ENCODE results near the gene TRIM24. TPM values are rescaled to one million over a fixed set of nuclear protein-coding genes. Genes with fewer than 3 reads are reported as not detected.

TRIM24 gene
- total RNA-seq, 2 donors from 2014 or later: 16.2 to 18.1 TPM

DNA sequence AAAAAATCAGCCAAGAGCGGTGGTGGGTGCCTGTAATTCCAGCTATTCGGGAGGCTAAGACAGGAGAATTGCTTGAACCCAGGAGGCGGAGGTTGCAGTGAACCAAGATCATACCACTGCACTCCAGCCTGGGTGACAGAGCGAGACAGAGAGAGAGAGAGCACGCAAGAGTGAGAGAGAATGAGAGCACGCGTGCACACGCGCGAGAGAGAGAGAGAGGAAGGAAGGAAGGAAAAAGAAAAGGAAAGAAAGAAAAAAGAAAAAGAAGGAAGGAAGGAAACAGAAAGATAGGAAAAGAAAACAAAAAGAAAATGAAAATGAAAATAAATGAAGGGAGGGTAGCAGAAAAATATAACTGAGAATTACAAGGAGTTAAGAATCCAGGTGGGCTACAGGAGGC lies 158.4 kb downstream of the TRIM24 start:
- Mint-ChIP-seq H3K36me3 (ENCODE audit: insufficient read depth in 2 of 2) (no peaks in the 10 kb centered on the region), H3K4me3 (no peak overlapping the region), H3K27ac (peak overlapping the region; percentile 26), H3K4me1 (ENCODE audit: low read depth) (peaks cover 7% of the 10 kb centered on the region), H3K27me3 (ENCODE audit: low read depth) (no peaks in the 10 kb centered on the region), H3K9me3 (no peaks in the 10 kb centered on the region)
- no peak for ATAC-seq (replicated peaks in 1 of 2)
- DNase-seq: no peak

DNA sequence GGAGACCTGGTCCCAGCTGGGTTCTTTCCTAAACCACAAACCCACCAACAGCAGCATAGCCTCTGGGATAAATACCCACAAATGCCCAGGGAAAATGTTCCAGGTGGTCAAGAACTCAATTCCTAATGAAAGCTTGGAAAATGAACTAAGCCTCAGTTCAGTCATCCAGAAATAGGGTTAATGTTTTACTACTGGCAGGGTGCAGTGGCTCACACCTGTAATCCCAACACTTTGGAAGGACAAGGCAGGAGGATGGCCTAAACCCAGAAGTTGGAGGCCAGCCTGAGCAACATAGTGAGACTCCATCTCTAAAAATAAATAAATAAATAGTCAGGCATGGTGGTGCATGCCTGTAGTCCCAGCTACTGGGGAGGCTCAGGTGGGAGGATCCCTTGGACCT lies 158.9 kb downstream of the TRIM24 start:
- H3K4me1 Mint-ChIP-seq (ENCODE audit: low read depth): peaks cover 7% of the 10 kb centered on the region
- no peak overlapping the region for H3K4me3 Mint-ChIP-seq
- ATAC-seq (replicated peaks in 1 of 2) (no peak), DNase-seq (no peak)
- H3K27ac Mint-ChIP-seq: no peak overlapping the region
- no peaks in the 10 kb centered on the region for H3K36me3 Mint-ChIP-seq (ENCODE audit: insufficient read depth in 2 of 2)
- no peaks in the 10 kb centered on the region for H3K9me3 Mint-ChIP-seq
- no peaks in the 10 kb centered on the region for H3K27me3 Mint-ChIP-seq (ENCODE audit: low read depth)

DNA sequence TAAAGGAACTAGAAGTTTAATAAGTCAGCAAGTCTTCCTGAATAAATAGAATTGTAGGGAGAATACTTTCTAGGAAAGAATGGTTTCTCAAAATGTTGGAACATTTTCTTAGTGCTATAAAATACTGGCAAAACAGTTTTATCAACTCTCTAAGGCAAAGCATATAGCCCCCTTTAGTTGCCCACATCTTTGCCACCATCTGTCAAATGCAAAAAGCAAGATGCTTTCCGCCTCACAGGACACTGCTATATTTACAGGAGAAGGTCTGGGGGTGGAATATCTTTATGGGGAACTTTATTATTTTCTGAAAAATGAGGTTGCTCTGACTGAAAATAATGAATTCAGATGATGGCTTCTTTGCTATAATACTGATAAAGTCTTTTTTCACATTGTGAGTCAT lies 162.8 kb downstream of the TRIM24 start:
- H3K4me1 Mint-ChIP-seq (ENCODE audit: low read depth): peaks cover 38% of the 10 kb centered on the region
- no peak overlapping the region for H3K27ac Mint-ChIP-seq
- no peaks in the 10 kb centered on the region for H3K36me3 Mint-ChIP-seq (ENCODE audit: insufficient read depth in 2 of 2)
- no peaks in the 10 kb centered on the region for H3K9me3 Mint-ChIP-seq
- no peak overlapping the region for H3K4me3 Mint-ChIP-seq
- DNase-seq: no peak
- H3K27me3 Mint-ChIP-seq (ENCODE audit: low read depth): no peaks in the 10 kb centered on the region
- ATAC-seq (replicated peaks in 1 of 2): no peak

DNA sequence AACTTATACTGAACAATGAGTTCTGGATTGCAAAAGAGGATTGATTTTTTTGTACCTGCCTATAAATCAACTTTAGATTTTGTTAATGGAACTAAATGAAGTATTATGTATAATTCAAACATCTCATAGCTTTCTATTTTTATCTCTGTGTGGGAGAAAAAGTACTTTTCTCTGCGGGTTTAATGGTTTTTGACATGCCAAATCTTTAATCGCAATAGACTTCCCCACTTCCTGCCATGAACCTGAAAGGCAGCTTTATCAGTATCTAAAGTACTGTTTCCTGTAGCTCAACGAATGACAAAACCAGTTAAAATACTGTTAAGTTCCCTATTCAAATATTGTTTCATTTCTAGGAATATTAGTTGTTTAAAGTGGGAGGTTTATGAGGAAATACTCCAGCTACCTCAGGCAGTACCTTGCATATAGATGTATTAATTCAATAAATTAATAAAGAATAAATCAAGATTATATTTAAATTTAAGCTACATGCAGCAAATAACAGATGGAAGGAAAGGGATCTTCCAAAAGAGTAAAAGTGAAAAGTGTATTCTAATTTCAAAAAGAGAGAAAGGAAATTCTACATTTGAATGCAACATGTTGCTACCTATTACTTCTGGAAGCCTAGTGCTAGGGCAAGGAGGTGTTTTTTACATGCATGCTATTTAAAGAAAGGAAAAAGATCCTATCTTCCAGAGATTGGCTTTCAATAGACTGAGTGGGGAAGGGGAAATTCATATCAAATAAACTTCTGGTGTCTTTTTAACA lies 165.2 kb downstream of the TRIM24 start:
- Mint-ChIP-seq H3K4me1 (ENCODE audit: low read depth) (peaks cover 42% of the 10 kb centered on the region), H3K27me3 (ENCODE audit: low read depth) (no peaks in the 10 kb centered on the region), H3K36me3 (ENCODE audit: insufficient read depth in 2 of 2) (no peaks in the 10 kb centered on the region), H3K27ac (peak overlapping the region; percentile 33), H3K9me3 (no peaks in the 10 kb centered on the region), H3K4me3 (peak overlapping the region; percentile 27 to 67)
- peak; percentile 50 to 59 for ATAC-seq (replicated peaks in 1 of 2)
- DNase-seq: no peak

DNA sequence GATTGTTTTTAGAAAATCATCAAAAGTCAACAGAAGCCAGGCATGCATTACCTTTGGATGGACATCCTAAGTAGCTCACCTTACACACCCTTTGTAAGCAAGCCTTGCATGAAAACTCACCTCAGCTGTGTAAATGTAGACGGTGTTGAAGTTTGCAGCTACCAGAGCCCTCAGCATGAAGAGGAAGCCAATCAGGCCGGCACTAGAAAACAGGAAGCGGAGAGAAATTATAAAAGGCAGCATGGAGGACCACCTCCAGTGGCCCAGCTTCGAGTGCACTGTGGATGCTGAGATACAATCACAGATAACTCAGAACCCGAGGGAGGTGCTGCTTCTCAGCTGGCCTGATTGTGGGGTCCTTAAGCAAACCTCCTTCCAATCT lies 165.8 kb downstream of the TRIM24 start:
- peak overlapping the region; percentile 27 to 67 for H3K4me3 Mint-ChIP-seq
- H3K9me3 Mint-ChIP-seq: no peaks in the 10 kb centered on the region
- no peaks in the 10 kb centered on the region for H3K27me3 Mint-ChIP-seq (ENCODE audit: low read depth)
- H3K4me1 Mint-ChIP-seq (ENCODE audit: low read depth): peaks cover 46% of the 10 kb centered on the region
- ATAC-seq (replicated peaks in 1 of 2): peak; percentile 23 to 31
- no peaks in the 10 kb centered on the region for H3K36me3 Mint-ChIP-seq (ENCODE audit: insufficient read depth in 2 of 2)
- no peak for DNase-seq
- no peak overlapping the region for H3K27ac Mint-ChIP-seq

DNA sequence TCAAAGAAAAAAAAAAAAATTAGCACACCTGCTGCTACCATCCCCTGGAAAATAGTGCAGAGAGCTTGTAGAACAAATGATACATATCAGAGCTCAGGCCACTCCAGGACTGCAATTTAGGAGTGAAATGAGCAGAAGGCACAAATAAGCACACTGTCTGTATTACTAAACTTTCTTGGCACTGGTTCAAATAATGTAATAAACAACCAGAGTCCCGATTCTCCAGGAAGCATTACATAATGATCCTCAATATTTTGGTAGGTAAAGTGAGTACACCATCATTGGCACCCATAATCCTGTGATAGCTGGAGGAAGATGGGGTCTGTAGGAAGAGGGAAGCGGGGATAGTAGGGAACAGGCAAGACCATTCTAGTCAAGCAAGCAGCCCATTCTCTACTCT lies 166.8 kb downstream of the TRIM24 start:
- ATAC-seq (replicated peaks in 1 of 2): no peak
- no peak overlapping the region for H3K27ac Mint-ChIP-seq

DNA sequence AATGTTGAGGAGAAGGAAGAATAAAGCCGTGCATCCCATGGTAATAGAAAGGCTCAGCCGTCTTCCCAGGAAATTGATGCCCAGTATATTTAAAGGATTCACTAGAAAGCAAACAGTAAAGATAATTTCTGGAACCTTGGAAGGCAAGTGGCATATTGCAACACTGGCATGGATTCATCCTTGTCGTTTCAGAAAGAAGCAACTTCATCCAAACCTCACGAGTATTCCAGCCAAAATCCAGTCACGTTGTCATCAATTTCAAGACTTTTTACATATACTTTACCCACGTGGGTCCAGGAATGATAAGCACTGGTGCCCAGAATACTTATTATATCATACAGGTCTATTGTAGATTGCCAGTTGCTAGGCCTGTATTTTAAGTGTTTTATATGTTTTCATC lies 167.3 kb downstream of the TRIM24 start:
- H3K27ac Mint-ChIP-seq: no peak overlapping the region
- no peaks in the 10 kb centered on the region for H3K27me3 Mint-ChIP-seq (ENCODE audit: low read depth)
- H3K4me3 Mint-ChIP-seq: no peak overlapping the region
- no peaks in the 10 kb centered on the region for H3K9me3 Mint-ChIP-seq
- ATAC-seq (replicated peaks in 1 of 2): no peak
- peaks cover 50% of the 10 kb centered on the region for H3K4me1 Mint-ChIP-seq (ENCODE audit: low read depth)
- H3K36me3 Mint-ChIP-seq (ENCODE audit: insufficient read depth in 2 of 2): no peaks in the 10 kb centered on the region
- DNase-seq: no peak

More for the DNA sequence above, 166.8 kb downstream of the TRIM24 start:
- Mint-ChIP-seq H3K9me3 (no peaks in the 10 kb centered on the region), H3K4me3 (no peak overlapping the region), H3K27me3 (ENCODE audit: low read depth) (no peaks in the 10 kb centered on the region), H3K36me3 (ENCODE audit: insufficient read depth in 2 of 2) (no peaks in the 10 kb centered on the region), H3K4me1 (ENCODE audit: low read depth) (peaks cover 46% of the 10 kb centered on the region)
- no peak for DNase-seq

DNA sequence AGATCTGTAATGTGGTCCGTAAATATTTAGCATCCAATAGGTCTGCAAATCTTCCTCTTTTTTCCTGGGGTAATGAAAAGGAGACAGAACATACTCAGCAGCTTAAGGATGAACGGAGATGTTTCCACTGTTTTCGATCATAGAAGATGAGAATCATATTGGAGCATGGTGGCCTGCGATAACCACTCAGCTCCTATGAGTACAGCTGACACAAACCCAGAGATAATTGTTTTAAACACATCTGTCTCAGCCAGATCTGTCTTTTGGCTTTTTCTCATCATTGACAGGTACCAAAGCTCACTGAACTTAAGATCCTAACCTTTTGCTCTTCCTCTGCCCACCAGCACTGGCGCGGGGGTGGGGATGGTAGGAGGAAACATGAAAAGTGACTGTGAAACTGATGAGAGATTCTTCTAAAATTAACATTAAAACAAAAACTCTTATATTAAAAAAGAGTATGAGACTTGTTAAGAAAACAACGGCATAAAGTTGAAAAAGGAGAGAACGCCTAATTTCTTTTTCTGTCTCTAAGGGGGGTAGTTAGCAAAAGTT lies 170.1 kb downstream of the TRIM24 start:
- no peaks in the 10 kb centered on the region for H3K27me3 Mint-ChIP-seq (ENCODE audit: low read depth)
- H3K9me3 Mint-ChIP-seq: no peaks in the 10 kb centered on the region
- no peaks in the 10 kb centered on the region for H3K36me3 Mint-ChIP-seq (ENCODE audit: insufficient read depth in 2 of 2)
- no peak overlapping the region for H3K4me3 Mint-ChIP-seq
- peaks cover 53% of the 10 kb centered on the region for H3K4me1 Mint-ChIP-seq (ENCODE audit: low read depth)
- ATAC-seq (replicated peaks in 1 of 2) (no peak), DNase-seq (no peak)
- H3K27ac Mint-ChIP-seq: no peak overlapping the region

DNA sequence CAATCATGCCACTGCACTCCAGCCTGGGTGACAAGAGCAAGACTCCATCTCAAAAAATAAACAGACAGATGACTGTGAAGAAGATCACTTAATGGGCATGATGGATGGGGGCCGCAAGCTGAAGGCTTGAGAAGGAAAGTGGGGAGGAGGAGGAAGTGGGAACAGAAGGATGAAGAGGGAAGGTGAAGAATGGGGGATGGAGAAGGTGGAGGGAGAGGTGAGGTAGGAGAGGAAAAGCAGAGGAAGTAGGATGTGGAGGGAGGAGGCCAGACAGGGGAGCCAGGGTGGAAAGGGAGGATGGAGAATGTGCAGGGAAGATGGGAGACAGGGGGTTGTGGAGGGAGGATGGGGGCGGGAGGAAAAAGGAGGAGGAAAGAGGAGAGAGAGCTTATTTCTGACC lies 172.3 kb downstream of the TRIM24 start:
- no peak overlapping the region for H3K27ac Mint-ChIP-seq
- no peaks in the 10 kb centered on the region for H3K36me3 Mint-ChIP-seq (ENCODE audit: insufficient read depth in 2 of 2)
- H3K9me3 Mint-ChIP-seq: no peaks in the 10 kb centered on the region
- ATAC-seq (replicated peaks in 1 of 2) (no peak), DNase-seq (no peak)
- H3K4me1 Mint-ChIP-seq (ENCODE audit: low read depth): peaks cover 31% of the 10 kb centered on the region
- H3K4me3 Mint-ChIP-seq: no peak overlapping the region
- H3K27me3 Mint-ChIP-seq (ENCODE audit: low read depth): no peaks in the 10 kb centered on the region

DNA sequence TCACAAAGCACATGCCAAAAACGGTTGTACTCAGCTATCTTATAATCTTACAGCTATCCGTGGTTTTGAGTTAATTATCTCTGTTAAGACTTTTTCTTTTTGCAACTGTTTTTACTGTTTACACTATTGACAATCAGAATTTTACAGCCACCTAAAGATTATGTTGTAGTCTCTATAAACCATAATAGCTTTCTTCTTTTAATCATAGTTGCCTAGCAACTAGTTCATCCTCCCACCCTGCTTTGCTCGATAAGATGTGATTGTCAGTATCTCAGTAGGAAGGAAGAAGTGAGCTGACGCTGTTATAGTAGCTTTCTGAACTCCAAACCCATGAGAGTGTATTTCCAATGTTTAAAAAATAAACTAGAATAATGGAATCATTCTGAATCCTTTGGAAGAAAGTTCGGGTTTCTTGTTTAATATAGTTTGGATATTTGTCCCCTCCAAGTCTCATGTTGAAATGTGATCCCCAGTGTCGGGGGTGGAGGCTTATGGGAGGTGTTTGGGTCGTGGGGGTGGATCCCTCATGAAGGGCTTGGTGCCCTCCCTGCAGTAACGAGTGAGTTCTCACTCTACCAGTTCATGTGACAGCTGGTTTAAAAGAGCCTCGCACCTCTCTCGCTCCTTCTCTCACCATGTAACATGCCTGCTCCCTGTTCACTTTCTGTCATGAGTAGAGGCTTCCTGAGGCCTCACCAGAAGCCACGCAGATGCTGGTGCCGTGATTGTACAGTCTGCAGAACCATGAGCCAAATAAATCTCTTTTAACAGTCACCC lies 173.0 kb downstream of the TRIM24 start:
- no peak for ATAC-seq (replicated peaks in 1 of 2)
- peaks cover 31% of the 10 kb centered on the region for H3K4me1 Mint-ChIP-seq (ENCODE audit: low read depth)
- no peaks in the 10 kb centered on the region for H3K9me3 Mint-ChIP-seq
- H3K4me3 Mint-ChIP-seq: no peak overlapping the region
- no peak overlapping the region for H3K27ac Mint-ChIP-seq
- H3K27me3 Mint-ChIP-seq (ENCODE audit: low read depth): no peaks in the 10 kb centered on the region
- no peak for DNase-seq
- H3K36me3 Mint-ChIP-seq (ENCODE audit: insufficient read depth in 2 of 2): no peaks in the 10 kb centered on the region

Other genes with a start within 250 kb of the TRIM24 start
- not detected for gene SVOPL, start 241.1 kb downstream of the TRIM24 start, total RNA-seq